ENCODE data around the gene APEH. TPM values are rescaled to one million over a fixed set of nuclear protein-coding genes. Genes with fewer than 3 reads are reported as not detected.

APEH gene
- total and polyA plus RNA-seq, 2 of the 4 experiments (the other 2 are of a cell fraction): 89.2 to 142 TPM

- DNase-seq (no peak), ATAC-seq (ENCODE audit: low read depth) (no peak)
- 92% methylated on average over 7 of the region's 15 CpGs; no CpG with 5 or more reads in 1 of the 2 experiments for WGBS, 2 experiments (ENCODE audit: extremely low coverage in 2 of 2, insufficient read length in 1 of 2)
- H3K27me3 ChIP-seq (ENCODE audit: control insufficient read depth, insufficient read depth, low read length): no peaks in the 10 kb centered on the region
- H4K8ac ChIP-seq (ENCODE audit: low read depth in 2 of 2, low read length in 2 of 2): no peak overlapping the region
- peaks cover 2% of the 10 kb centered on the region; the same call in 1 of the 2 replicates for H4K20me1 ChIP-seq (ENCODE audit: insufficient read depth, low read length)
- H3K4me2 ChIP-seq (ENCODE audit: low read depth, low read length): no peak overlapping the region
- no peak overlapping the region for H3K18ac ChIP-seq (ENCODE audit: low read depth, low read length)
- H2BK20ac ChIP-seq (ENCODE audit: low read depth, low read length): no peak overlapping the region
- H3K79me1 ChIP-seq (ENCODE audit: low read depth in 1 of 2, low read length in 2 of 2): peaks cover 12 to 23% of the 10 kb centered on the region in 2 experiments
- ChIA-PET CTCF (no interaction called here), POLR2A (ENCODE audit: unreplicated experiment) (no interaction called here)
- intact Hi-C loops (cut with micrococcal nuclease): no loop called here
- H3K23ac ChIP-seq (ENCODE audit: low read depth, low read length): no peak overlapping the region
- in situ Hi-C loops (cut with MboI; ENCODE audit: low sequenced_read_pairs): no loop called here
- no peak overlapping the region for H2AK5ac ChIP-seq (ENCODE audit: low read depth, low read length)
- H4K5ac ChIP-seq (ENCODE audit: low read depth, low read length): no peak overlapping the region
- H3K4me1 ChIP-seq (ENCODE audit: control insufficient read depth, insufficient read depth, low read length): peaks cover 7% of the 10 kb centered on the region
- TF ChIP-seq CHD1 (IDR thresholded peaks at IDR 0.05; ENCODE audit: low read depth, low read length) (no peak), USF2 (IDR thresholded peaks at IDR 0.05; ENCODE audit: low read depth, low read length) (no peak), FOS (IDR thresholded peaks at IDR 0.05; ENCODE audit: low read depth, low read length) (no peak), MXI1 (IDR thresholded peaks at IDR 0.05; ENCODE audit: borderline replicate concordance, low read depth, low read length) (no peak), MAFK (IDR thresholded peaks at IDR 0.05; ENCODE audit: low read depth, low read length) (no peak), RAD21 (IDR thresholded peaks at IDR 0.05; ENCODE audit: low read length) (no peak), SMC3 (IDR thresholded peaks at IDR 0.05; ENCODE audit: low read depth, low read length) (no peak), POLR2A (IDR thresholded peaks at IDR 0.05; ENCODE audit: low read depth, low read length) (no peak), NFE2L2 (IDR thresholded peaks at IDR 0.05; ENCODE audit: low read depth, low read length) (no peak), RFX5 (IDR thresholded peaks at IDR 0.05; ENCODE audit: low read depth, low read length) (no peak), RCOR1 (IDR thresholded peaks at IDR 0.05; ENCODE audit: insufficient replicate concordance, low read length) (no peak), CTCF (conservative IDR thresholded peaks at IDR 0.05; ENCODE audit: low read depth, low read length) (no peak), MAZ (IDR thresholded peaks at IDR 0.05; ENCODE audit: borderline replicate concordance, low read depth, low read length) (no peak), ELK1 (IDR thresholded peaks at IDR 0.05; ENCODE audit: borderline replicate concordance, low read depth, low read length) (no peak)
- no peak overlapping the region for H3K4ac ChIP-seq (ENCODE audit: low read depth, low read length)
- no TSS peak for BruUV-seq (replicated peaks)
- H2BK15ac ChIP-seq (ENCODE audit: low read depth, low read length): no peak overlapping the region
- H2AK9ac ChIP-seq (replicated peaks; ENCODE audit: low read depth, low read length, poor library complexity): no peak overlapping the region
- no peak overlapping the region for H2BK5ac ChIP-seq (ENCODE audit: low read depth, low read length, poor library complexity, severe bottlenecking)
- no peak overlapping the region for H3K9ac ChIP-seq (ENCODE audit: low read depth, low read length)
- H3K9me1 ChIP-seq (ENCODE audit: insufficient read depth, low read length): 0 out of 2 replicates have a peak, but pooled peaks cover 5% of the 10 kb centered on the region
- no peak overlapping the region for H3K4me3 ChIP-seq (ENCODE audit: insufficient read depth, low read depth, low read length)
- no peak overlapping the region for H2AFZ ChIP-seq (replicated peaks; ENCODE audit: low read length, poor library complexity)
- H3K14ac ChIP-seq (replicated peaks; ENCODE audit: low read depth, low read length): no peak overlapping the region
- no peak overlapping the region for H2BK120ac ChIP-seq (ENCODE audit: low read depth, low read length)
- no peaks in the 10 kb centered on the region for H3K9me3 ChIP-seq (ENCODE audit: control insufficient read depth, insufficient read depth, low read length)
- dilution Hi-C loops (cut with HindIII; ENCODE audit: low sequenced_read_pairs, unreplicated experiment): no loop called here
- no peak overlapping the region for H3K27ac ChIP-seq (ENCODE audit: insufficient read depth, low read length)
- H3K56ac ChIP-seq (ENCODE audit: extremely low read depth, insufficient read depth, low read length): no peak overlapping the region
- no peak overlapping the region for H4K91ac ChIP-seq (ENCODE audit: insufficient read depth, low read depth, low read length)
- H3K36me3 ChIP-seq (ENCODE audit: control insufficient read depth, insufficient read depth, low read length): peaks cover 46% of the 10 kb centered on the region
Measured at GRCh38 chr3:49727924-49728361, 53.8 kb downstream of the APEH start.
